COLO668 (cell line): Measurements from ENCODE around the gene FLT3LG.

Experiments used
- DNase-seq: peaks from one replicate; lab custom pipeline; 2025; ENCODE audit not compliant: unreplicated experiment; lab: John Stamatoyannopoulos, UW

Gene FLT3LG, protein sequence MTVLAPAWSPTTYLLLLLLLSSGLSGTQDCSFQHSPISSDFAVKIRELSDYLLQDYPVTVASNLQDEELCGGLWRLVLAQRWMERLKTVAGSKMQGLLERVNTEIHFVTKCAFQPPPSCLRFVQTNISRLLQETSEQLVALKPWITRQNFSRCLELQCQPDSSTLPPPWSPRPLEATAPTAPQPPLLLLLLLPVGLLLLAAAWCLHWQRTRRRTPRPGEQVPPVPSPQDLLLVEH

DNA sequence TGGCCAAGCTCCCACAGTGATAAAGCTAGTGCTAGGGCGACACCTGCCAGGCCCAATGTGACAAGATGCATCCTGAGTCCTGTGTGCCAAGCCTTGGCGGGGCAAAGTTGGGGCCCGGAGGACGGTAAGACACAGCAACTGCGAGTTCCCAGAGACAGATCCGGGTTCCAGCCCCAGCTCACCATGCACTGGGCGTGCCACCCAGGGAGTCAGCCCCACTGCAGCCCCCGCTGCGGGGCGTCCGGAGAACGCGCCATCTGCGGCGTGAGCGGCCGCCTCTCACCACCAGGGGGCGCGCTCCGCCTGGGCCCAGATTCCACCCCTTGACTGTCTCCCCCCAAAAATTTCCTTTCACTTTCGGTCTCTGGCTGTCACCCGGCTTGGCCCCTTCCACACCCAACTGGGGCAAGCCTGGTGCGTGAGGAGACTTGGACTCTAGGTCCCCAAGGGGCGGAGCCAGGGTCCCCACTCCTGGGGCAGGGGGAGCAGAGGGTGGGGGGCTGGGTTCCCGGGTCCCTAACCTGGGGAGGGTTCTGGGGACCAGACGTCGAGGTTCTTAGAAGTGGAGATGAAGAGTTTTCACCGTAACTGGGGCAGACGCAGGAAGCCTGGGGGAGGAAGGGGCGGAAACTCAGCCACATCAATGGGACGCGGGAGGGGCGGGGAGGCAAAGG lies at the start of gene FLT3LG:
TSS of gene FLT3LG (plus strand) at position 348 of the 674 bp plus-strand sequence. CDS start 425 bp downstream, outside the sequence.
- peak; percentile 73 for DNase-seq

DNA sequence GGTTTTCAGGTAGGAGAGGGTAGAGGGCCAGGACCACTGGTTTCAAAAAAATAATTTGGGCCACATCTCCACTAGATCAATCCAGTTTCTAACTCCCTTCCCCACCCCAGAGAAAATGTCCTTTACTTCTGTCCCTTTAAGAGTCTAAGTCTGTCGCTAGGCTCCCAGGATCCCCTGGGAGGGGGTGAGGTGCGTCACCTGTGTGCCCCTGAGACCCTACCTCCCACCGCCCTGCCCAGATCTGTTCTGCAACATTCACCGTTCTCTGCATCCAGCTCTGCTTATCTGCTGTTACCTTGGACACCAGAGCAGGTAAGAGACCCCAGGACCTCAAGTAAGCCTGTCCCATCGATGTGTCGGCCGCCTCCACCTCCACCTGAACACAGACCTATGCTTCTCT lies 48.8 kb upstream of the FLT3LG start, which contains the start of gene GFY:
TSS of gene GFY (plus strand) at position 211 of the 400 bp plus-strand sequence. CDS start 1,043 bp downstream, outside the sequence.
- no peak for DNase-seq

DNA sequence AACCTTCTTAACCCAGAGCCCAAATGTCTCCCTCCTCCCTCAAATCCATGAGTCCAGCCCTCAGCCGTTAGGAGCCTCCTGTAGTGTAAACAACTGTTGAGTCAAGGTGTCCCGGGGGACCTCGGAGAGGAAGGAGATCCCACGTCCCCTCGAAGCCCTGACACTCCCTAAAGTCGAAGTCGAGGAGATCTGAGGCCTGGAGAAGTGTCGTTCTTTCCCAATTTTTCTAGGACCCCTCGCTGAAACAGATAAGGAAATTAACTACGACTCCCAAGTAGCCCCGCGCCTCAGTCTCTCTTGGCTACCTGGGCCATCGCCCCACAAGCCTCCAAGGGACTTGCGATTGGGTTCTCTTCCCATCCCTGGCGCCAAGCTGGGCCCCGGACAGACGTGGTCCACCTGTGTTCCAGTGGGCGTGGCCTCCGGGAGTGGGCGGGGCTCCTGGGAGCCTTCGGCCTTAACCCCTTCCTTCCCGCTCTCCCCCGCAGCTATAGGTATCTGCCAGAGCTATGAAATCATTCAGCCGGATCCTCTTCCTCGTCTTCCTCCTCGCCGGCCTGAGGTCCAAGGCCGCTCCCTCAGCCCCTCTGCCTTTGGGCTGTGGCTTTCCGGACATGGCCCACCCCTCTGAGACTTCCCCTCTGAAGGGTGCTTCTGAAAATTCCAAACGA lies 48.0 kb upstream of the FLT3LG start:
- DNase-seq, result peak; percentile 32

DNA sequence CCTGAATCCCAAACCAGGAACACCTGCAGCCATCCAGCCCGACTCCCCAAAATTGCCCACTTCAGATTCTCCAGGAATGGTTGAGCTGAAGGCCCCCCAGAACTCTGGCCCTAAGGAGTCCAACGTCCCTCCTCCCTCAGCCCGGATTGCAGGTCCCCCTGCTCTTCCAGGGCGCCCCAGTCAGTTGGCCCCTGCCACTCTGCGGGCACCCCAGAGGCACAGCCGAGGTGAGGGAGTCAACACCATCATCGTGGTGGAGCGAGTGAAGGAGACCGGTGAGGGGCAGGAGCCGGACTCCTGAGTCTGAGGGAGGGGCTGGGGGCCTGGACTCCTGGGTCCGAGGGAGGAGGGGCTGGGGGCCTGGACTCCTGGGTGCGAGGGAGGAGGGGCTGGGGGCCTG lies 46.7 kb upstream of the FLT3LG start:
- DNase-seq, result no peak

DNA sequence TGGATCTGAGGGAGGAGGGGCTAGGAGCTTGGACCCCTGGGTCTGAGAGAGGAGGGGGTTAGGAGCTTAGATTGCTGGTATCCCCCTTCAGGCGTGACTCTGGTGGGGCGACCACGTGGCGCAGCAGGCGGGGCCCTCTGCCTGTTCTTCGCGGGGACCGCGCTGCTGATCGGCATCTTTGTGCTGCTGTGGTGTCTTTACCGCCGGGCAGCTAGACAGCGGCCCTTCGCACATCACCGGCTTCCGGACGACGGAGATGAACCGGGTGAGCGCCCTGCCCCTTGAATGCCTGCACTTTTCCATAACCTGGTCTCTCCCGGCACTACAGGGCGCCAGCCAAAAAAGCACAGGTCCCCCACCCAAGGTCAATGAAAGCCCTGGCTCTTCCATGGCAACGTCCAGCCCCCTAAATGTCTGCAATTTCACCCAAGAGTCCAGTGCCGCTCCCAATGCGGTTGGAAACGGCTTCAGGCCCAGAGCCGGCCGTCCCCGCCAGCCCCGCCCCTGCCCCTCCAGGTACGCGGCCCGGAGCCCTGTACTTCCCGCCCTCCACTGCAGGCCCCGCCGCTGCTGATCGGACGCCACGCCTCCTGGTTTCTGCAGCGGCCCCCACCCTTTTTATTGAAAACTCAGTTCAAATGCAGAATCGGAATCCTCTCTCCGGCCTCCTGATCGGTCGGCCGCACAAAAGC lies 46.0 kb upstream of the FLT3LG start:
- DNase-seq, result peak; percentile 44

DNA sequence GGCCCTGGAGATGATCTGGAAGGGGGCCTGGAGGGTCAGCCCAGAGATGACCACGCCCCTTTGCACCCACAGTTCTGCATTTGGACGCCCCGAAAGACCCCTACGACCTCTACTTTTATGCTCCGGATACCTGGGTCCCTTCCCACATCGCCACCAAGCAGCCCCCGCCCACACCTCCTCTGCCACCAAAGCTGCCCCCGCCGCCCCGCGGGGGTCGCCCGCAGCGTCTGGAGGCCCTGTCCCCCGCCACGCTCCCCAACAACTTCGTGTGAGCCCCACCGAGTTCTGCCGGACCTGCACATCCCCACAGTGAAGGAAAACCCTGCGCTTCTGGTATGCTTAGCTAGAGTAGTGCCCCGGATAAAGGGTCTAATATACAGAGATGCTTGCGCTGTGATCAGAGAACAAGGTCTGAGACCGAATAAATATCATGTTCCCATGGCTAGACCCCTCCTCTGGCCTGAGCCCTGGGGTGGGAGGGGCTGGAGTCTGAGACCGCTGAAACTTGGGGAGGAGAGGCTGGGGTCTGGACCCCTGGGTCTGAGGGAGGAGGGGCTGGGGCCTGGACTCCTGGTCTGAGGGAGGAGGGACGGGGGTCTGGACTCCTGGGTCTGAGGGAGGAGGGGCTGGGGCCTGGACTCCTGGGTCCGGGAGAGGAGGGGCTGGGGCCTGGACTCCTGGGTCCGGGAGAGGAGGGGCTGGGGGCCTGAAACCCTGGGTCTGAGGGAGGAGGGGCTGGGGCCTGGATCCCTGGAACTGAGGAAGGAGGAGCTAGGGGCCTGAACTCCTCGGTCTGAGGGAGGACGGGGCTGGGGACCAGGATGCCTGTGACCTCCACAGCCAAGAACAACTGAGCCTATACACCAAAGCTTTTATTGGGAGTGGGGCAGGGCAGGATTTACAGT lies 45.2 kb upstream of the FLT3LG start:
- DNase-seq, result no peak

DNA sequence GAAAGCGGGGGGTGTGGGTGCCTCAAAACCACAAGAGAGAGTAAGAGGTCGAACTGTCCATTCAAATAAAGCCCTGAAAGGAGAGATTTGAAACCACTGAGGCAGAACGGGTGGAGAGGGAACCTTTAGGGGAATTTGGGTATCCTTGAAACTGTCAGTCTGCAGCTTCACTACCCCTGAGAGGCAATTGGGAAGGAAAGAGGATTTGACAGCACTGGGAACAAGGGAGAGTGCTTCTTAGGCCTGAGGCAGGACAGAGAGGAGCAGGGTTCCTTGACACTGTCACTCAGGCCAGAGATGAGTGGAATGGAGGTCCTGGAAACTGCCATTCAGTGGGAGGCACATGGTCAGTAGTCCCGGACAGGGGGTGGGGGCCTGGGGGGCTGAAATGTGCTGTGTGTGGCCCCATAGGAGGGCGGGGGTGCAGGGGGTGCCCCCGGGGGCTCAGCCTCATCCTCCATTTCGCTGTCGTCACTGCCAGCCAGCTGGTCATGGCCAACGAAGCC lies 43.8 kb upstream of the FLT3LG start:
- no peak for DNase-seq

DNA sequence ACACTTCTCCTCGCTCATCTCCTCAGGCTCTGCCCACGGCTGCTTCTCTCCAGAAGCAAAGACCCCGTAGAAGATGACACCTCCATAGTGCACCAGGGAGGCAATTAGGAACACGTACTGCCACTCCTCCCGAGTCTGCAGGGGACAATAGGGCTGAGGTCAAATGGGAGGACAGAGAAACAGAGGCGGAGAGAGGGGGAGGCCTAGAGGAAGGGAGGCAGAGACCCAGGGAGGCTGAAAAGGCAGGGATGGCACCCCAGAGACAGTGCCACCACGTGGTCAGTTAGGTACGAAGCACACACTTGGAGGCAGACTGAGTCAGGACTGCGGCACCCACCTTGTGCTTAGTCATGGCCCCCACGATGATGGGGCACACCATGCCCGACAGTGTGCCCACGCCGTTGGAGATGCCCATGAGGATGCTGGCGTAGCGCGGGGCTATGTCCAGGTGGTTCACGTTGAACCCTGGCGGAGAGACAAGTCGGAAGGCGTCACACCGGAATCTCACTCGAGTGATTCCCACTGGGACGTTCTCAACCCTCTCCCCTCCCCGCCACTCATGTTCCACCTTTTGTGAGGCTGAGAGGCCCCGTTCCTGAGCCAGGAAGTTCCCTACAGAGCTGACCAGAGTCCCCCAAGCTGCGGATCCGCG lies 43.2 kb upstream of the FLT3LG start:
- DNase-seq, result peak; percentile 13

DNA sequence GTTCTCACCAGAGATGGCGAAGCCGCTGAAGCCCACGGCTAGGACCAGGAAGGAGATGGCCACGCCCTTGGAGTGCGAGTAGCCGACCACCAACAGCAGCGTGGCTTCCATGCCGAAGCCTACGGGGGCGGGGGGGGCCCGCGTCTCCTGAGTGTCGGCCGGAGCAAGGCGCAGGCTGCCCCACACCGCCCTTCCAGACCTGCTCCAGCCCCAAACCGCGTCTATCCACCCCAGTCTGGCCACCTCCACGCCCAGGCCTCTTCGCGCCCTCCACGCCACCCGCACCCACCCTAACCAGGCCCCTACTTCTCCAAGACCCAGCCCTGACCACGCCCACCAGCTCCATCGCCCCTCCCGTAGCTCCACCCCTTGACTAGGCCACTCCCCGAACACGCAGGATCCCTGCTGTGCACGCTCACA lies 42.7 kb upstream of the FLT3LG start:
- no peak for DNase-seq

DNA sequence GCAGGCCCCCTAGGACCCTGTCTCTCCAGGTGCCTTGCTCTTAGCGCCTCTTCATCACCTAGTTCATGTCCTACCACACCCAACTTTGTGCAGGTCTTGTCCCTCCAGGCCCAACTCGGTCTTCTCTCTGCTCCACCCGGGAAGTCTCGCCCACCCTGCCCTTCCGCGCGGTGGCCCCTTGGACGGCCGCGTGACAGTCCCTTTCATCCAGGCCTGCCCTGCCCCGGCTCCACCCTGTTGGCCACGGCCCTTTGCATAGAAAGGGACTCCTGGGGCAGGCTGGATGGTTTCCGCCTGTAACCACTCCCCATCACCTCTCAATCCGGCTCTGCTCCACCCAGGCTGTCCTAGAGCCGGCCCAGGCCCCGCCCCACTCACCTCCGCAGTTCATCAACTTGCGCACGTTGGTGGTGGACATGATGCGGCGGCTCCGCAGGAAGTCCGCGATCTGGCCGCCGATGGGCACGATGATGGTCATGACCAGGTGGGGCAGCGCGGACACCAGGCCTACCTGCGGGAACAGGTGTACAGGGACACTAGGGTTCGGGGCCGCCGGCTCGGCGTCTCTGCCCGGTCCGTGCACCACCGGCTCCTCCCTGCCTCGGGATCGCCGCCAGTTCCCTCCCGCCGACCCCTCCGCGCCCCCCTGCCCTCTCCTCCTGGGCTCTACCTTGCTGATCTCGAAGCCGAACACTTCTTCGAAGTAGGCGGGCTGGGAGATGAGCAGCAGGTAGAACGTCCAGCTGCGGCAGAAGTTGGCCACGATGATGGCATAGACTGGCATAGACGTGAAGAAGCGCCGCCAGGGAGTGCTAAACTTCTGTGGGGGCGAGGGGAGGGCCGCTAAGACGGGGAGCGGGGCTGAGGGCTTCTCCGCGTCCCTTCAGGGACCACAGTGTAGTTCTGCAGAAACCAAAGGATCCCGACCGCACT lies 41.6 kb upstream of the FLT3LG start:
- DNase-seq, result peak; percentile 22

DNA sequence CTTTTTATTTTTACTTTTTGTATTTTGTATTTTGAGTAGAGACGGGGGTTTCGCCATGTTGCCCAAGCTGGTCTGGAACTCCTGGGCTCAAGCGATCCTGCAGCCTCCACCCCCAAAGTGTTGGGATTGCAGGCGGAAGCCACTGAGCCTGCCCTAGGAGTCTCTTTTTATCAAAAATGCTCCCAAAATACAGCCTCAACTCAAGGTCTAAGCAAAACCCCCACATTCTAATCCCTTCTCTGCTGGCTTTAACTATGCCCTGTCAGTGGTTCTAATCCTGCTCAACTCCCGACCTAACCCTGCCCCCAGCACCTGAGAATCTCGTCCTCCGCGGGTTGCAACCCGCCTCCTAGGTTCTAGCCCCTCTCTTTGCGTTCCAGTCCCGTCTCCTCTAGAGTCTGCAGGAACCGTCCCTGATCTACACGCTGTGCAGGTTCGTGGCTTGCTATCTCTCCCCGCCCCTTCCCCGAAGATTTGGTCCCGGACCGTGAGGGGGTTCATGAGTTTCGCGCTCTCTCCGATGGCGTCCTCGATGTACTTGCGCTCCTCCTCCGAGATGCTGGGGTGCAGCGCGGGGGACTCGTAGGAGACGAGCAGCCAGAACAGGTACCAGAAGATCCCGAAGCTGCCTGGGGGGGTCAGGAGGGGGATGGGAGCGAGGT lies 40.6 kb upstream of the FLT3LG start:
- no peak for DNase-seq

DNA sequence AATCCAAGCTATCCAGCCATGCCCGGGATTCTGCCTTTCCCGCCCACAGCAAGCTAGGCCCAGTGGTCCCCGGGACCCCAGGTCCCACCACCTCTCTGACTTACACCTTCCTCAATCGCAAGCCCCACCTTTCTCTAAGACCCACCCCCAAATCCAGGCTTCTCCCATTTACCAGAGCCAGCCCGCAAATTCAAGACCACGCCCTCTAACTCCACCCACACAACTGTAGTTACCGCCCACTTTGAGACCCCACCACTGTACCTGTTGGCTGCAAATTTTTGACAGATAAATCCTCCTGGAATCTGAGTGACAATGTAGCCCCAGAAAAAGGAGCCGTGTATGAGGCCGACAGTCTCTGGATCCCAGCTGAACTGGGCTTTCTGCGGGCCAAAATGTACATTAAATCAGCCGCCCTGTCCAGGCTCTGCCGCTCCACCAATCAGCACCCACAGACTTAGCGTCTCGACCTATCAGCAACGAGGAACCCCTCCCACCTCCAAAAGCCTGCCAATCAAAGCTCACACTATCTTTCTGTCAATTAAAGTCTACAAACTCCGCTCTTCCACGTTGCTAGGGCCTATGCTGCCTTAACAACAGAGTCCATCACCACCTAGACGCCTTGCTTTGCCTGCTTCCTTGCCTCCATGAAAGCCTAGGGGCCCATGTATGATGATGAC lies 39.0 kb upstream of the FLT3LG start:
- DNase-seq, result no peak

DNA sequence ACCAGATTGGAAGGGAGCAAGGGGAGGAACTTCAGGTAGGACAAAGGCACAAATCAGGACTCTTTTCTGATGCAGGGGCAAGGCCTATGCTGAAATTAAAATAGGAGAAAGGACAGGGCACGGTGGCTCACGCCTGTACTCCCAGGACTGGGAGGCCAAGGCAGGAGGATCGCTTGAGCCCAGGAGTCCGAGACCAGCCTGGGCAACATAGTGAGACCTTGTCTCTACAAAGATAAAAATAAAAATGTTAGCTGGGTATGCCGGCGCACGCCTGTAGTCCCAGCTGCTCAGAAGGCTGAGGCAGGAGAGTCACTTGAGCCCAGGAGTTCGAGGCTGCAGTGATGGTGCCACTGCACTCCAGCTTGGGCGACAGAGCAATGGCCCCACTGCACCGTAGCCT lies 38.3 kb upstream of the FLT3LG start:
- no peak for DNase-seq

DNA sequence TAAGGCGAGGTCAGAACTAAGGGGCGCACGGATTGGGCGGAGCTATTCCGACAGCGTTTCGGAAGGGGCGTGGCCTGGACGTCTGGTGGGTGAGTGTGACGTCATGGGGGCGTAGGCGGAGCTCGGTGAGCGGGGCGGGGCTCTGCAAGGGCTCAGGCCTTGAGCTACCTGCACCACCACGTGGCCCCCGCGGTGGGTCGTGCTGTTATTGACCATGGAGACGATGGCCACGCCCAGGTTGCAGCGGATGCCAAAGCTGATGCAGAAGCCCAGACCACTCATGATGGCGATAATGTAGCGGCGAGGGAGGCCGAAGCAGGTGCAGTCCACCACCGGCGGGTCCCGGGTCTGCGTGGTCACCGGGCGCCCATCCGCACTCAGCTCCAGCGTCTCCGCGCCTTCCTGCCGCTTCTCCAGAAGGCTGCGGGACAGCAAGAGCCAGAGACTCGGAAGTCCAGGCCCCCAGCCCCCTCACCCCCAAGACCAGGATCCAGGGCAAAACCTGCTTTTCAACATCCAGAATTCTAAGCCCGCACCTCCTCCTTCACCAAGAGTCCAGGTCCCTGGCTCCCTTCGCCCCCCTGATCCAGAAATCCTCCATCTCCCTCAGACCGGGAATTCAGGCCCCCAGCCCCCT lies 37.5 kb upstream of the FLT3LG start:
- DNase-seq, result peak; percentile 37

DNA sequence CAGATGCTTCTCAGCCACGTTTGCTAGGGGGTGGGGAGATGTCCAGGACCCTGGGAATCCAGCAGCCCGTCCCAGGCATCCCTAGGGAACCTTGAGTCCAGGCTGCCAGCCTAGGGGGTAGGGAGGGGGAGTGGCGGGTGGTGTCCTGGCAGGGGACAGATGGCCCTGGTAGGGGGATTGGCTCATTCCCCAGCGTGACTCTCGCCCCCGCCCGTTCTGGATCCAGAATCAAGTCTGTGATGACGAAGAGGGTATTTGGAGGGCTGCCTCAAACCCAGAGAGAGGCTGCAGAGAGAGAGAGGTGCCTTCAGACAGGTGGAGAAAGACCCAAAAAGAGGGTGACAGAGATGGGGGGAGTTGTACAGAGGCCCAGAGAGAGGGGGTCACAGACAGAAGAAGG lies 36.8 kb upstream of the FLT3LG start:
- no peak for DNase-seq

DNA sequence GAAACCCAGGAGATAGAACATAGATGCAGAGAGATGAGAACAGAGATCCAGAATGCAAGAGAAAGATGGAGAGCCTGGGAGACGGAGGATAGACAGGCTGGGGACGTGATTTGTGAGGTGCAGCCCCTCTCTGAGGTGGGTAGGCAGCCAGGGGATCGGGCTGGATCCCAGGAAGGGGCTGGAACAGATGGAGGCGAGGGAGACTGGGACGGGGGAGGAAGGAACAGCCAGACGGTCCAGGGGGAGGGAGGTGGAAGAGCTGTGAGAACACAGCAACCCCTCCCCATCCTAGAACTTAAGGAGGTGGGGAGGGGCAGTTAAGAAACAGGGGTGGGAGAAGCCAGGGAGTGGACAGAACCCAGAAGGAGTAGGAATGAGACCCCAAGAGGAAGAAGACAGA lies 35.8 kb upstream of the FLT3LG start:
- DNase-seq, result no peak

DNA sequence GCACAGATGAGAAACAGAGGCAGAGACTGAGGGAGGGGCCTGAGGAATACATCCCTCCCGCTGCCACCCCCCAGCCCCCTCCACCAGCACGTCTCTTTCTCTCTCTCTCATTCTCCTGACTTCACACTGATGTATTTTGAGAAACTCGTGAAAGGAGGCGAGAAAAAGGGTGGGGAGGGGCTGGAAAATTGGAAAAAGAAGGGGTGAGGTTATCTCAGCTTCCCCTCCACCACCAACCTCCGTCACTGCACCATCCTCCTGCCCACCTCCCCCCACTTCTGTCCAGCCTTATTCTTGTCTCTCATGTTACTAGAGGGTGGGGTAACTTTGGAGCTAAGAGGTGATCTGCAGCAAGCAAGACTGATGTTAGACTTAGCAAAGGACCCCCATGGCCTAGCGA lies 34.2 kb upstream of the FLT3LG start:
- no peak for DNase-seq
